ENCODE data around the gene ABCA1. TPM values are rescaled to one million over a fixed set of nuclear protein-coding genes. Genes with fewer than 3 reads are reported as not detected.

ABCA1 gene
- polyA plus RNA-seq, 6 donors from 2014 or later = 3.0 to 8.4 (median 7.1) TPM

Other genes with a start within 250 kb of the ABCA1 start
- gene OR13D1, start 233.6 kb downstream of the ABCA1 start, polyA plus RNA-seq (ENCODE audit: low read depth in 6 of 6) = not detected
- gene NIPSNAP3A, start 180.5 kb downstream of the ABCA1 start, polyA plus RNA-seq (ENCODE audit: low read depth in 6 of 6) = 10 to 100 TPM; 22.1 to 60.3 (median 28.3) TPM
- 10 to 100 TPM in 2 of 6 donors, 1 to 10 TPM in 4; 4.4 to 12.1 (median 5.9) TPM for gene NIPSNAP3B, start 164.0 kb downstream of the ABCA1 start, polyA plus RNA-seq (ENCODE audit: low read depth in 6 of 6)

Data from naive B cell (primary cell).